Stomach (tissue), 4 donors: ENCODE results near the gene ANGPTL2.

Experiments used
- CTCF ChIP-seq, 7 experiments: fragments of 450-650 bp in 4 of 7; fragments of 200-600 bp in 3 of 7; sonication (generic) in 3 of 7; IDR thresholded peaks; one replicate each; pipeline ENCODE4 v1.5.1; 2016 to 2019; ENCODE audit warnings: antibody characterized with exemption in 7 of 7, control low read depth in 2 of 7, mild to moderate bottlenecking in 1 of 7
- EP300 ChIP-seq: sonication (generic); formaldehyde crosslinking; IDR thresholded peaks from one replicate; pipeline ENCODE4 v1.6.1; 2017; ENCODE audit warnings: antibody characterized with exemption
- POLR2A ChIP-seq, 4 donors: fragments of 450-650 bp; IDR thresholded peaks; one replicate each; pipeline ENCODE4 v1.6.1; 2016; ENCODE audit warnings: antibody characterized with exemption in 4 of 4, control low read depth in 2 of 4, mild to moderate bottlenecking in 1 of 4, moderate library complexity in 1 of 4
- POLR2AphosphoS5 ChIP-seq, 3 donors: sonication (generic); formaldehyde crosslinking; IDR thresholded peaks; one replicate each; pipeline ENCODE4 v1.6.1; 2016; ENCODE audit warnings: antibody characterized with exemption in 3 of 3

GRCh38 chr9:127130235-127130634 is 7.8 kb upstream of the ANGPTL2 start:
- TF ChIP-seq CTCF (IDR thresholded peaks at IDR 0.05) = no peak
- no peak for TF ChIP-seq POLR2AphosphoS5 (IDR thresholded peaks at IDR 0.05)
- TF ChIP-seq POLR2A (IDR thresholded peaks at IDR 0.05) = no peak
- TF ChIP-seq EP300 = no peak
